WTC11 (cell line): Measurements from ENCODE around the gene NLRC5.

ENCODE experiments used
- CTCF ChIP-seq: fragments of 200-600 bp; IDR thresholded peaks from 2 replicates; pipeline ENCODE4 v1.8.0; 2022; ENCODE audit warnings: antibody characterized with exemption
- E2F4 ChIP-seq: sonication (generic); formaldehyde crosslinking; IDR thresholded peaks from 2 replicates; pipeline ENCODE4 v1.8.1; 2022; ENCODE audit warnings: low read depth, mild to moderate bottlenecking, moderate library complexity, missing genetic modification reagents, borderline replicate concordance
- ESRRA ChIP-seq: sonication (generic); formaldehyde crosslinking; IDR thresholded peaks from 2 replicates; pipeline ENCODE4 v1.8.1; 2022; ENCODE audit warnings: mild to moderate bottlenecking, missing genetic modification reagents, borderline replicate concordance
- ETV6 ChIP-seq: sonication (generic); formaldehyde crosslinking; IDR thresholded peaks from 2 replicates; pipeline ENCODE4 v1.8.1; 2022; ENCODE audit warnings: mild to moderate bottlenecking, missing genetic modification reagents
- FOXK1 ChIP-seq: sonication (generic); formaldehyde crosslinking; IDR thresholded peaks from 2 replicates; pipeline ENCODE4 v1.8.0; 2022; ENCODE audit warnings: mild to moderate bottlenecking, moderate library complexity, missing genetic modification reagents
- JUN ChIP-seq: sonication (generic); formaldehyde crosslinking; IDR thresholded peaks from 2 replicates; pipeline ENCODE4 v1.8.0; 2023; ENCODE audit warnings: mild to moderate bottlenecking, missing genetic modification reagents
- MLX ChIP-seq: sonication (generic); formaldehyde crosslinking; IDR thresholded peaks from 2 replicates; pipeline ENCODE4 v1.8.1; 2023; ENCODE audit warnings: mild to moderate bottlenecking, missing genetic modification reagents, moderate library complexity
- NFYB ChIP-seq: sonication (generic); formaldehyde crosslinking; conservative IDR thresholded peaks from 2 replicates; pipeline ENCODE4 v1.8.0; 2022; ENCODE audit warnings: low read depth, missing genetic modification reagents
- NR3C1 ChIP-seq: sonication (generic); formaldehyde crosslinking; conservative IDR thresholded peaks from 2 replicates; pipeline ENCODE4 v1.8.1; 2023; ENCODE audit warnings: low read depth, mild to moderate bottlenecking, missing genetic modification reagents
- SMAD3 ChIP-seq: sonication (generic); formaldehyde crosslinking; IDR thresholded peaks from 2 replicates; pipeline ENCODE4 v1.8.0; 2022; ENCODE audit warnings: missing genetic modification reagents, mild to moderate bottlenecking, borderline replicate concordance
- SMAD4 ChIP-seq: sonication (generic); formaldehyde crosslinking; IDR thresholded peaks from 2 replicates; pipeline ENCODE4 v1.8.0; 2022; ENCODE audit warnings: mild to moderate bottlenecking, missing genetic modification reagents
- ZBTB21 ChIP-seq: sonication (generic); formaldehyde crosslinking; IDR thresholded peaks from 2 replicates; pipeline ENCODE4 v1.8.1; 2023; ENCODE audit warnings: mild to moderate bottlenecking, missing genetic modification reagents, borderline replicate concordance
- ZNF121 ChIP-seq: sonication (generic); formaldehyde crosslinking; IDR thresholded peaks from 2 replicates; pipeline ENCODE4 v1.8.0; 2023; ENCODE audit warnings: missing genetic modification reagents
- ZNF423 ChIP-seq: fragments of 250-450 bp; sonication (Bioruptor Pico); IDR thresholded peaks from 2 replicates; pipeline ENCODE4 v2.1.2; 2022; ENCODE audit warnings: mild to moderate bottlenecking, moderate library complexity

GRCh38 chr16:56986361-56986760 is 3.0 kb upstream of the NLRC5 start:
- TF ChIP-seq CTCF (no peak), JUN (CRISPR knock-in tag) (no peak), SMAD4 (CRISPR knock-in tag) (no peak), E2F4 (CRISPR knock-in tag) (no peak), ZNF423 (CRISPR knock-in tag) (no peak), NFYB (CRISPR knock-in tag) (no peak), NR3C1 (no peak), MLX (no peak), ZNF121 (CRISPR knock-in tag) (no peak), FOXK1 (CRISPR knock-in tag) (no peak), ZBTB21 (CRISPR knock-in tag) (no peak), ESRRA (CRISPR knock-in tag) (no peak), ETV6 (CRISPR knock-in tag) (no peak), SMAD3 (CRISPR knock-in tag) (no peak)
